Measurements from ENCODE around the gene C1orf105. TPM values are rescaled to one million over a fixed set of nuclear protein-coding genes. Genes with fewer than 3 reads are reported as not detected.

C1orf105 gene
- polyA plus RNA-seq, 1 donor (not counting 4 experiments of a cell fraction or from before 2014, with no cell fraction given) = not detected

- Histone ChIP-seq H4K20me1 (ENCODE audit: control insufficient read depth, extremely low read depth, insufficient read depth, low read length) (no peaks in the 10 kb centered on the region), H3K9me1 (ENCODE audit: control insufficient read depth, extremely low read depth, insufficient read depth, low read length) (no peaks in the 10 kb centered on the region), H3K36me3 (ENCODE audit: control insufficient read depth in 2 of 2, extremely low read depth in 1 of 2, insufficient read depth in 2 of 2, low read length in 2 of 2) (no peaks in the 10 kb centered on the region), H3K27ac (ENCODE audit: control insufficient read depth, insufficient read depth, low read length) (peak overlapping the region; percentile 93), H3K4me1 (ENCODE audit: control insufficient read depth, extremely low read depth, insufficient read depth, low read length) (peaks cover 45% of the 10 kb centered on the region), H3K4me2 (ENCODE audit: control insufficient read depth, extremely low read depth, insufficient read depth, low read depth, low read length) (peak overlapping the region; percentile 11), H3K27me3 (ENCODE audit: control insufficient read depth, extremely low read depth, insufficient read depth, low read length) (no peaks in the 10 kb centered on the region), H2AFZ (ENCODE audit: control insufficient read depth, low read length) (peak overlapping the region; percentile 55), H3K9me3 (ENCODE audit: control insufficient read depth, low read depth, low read length) (no peaks in the 10 kb centered on the region), H3K79me2 (ENCODE audit: control insufficient read depth, insufficient read depth, low read length) (no peaks in the 10 kb centered on the region), H3K9ac (ENCODE audit: control insufficient read depth, extremely low read depth, insufficient read depth, low read length) (peak overlapping the region; percentile 13), H3K4me3 (ENCODE audit: control insufficient read depth in 2 of 3, extremely low read depth in 1 of 3, insufficient read depth in 2 of 3, low read depth in 1 of 3, low read length in 3 of 3) (peak overlapping the region in 1 of 3 experiments; percentile 7)
- no peak for TF ChIP-seq EZH2 (IDR thresholded peaks at IDR 0.05; ENCODE audit: low read length)
- TF ChIP-seq CTCF (optimal IDR thresholded peaks at IDR 0.05 in 1 of 3, IDR thresholded peaks at IDR 0.05 in 1 of 3, conservative IDR thresholded peaks at IDR 0.05 in 1 of 3; ENCODE audit: extremely low read depth in 1 of 3, insufficient read depth in 2 of 3, low read length in 3 of 3) = no peak
- FAIRE-seq (peak; percentile 85), DNase-seq (ENCODE audit: low read depth, low spot score) (no peak)
- dilution Hi-C loops (cut with MboI; ENCODE audit: extremely low pct_ligation_motif_present, low sequenced_read_pairs) = no loop called here
Measured at GRCh38 chr1:172477216-172477615, 56.7 kb downstream of the C1orf105 start.

- peak; percentile 32 for FAIRE-seq
- H2AFZ ChIP-seq (ENCODE audit: control insufficient read depth, low read length) = peak overlapping the region; percentile 36
- peak overlapping the region; percentile 93 for H3K27ac ChIP-seq (ENCODE audit: control insufficient read depth, insufficient read depth, low read length)
- peaks cover 42% of the 10 kb centered on the region for H3K4me1 ChIP-seq (ENCODE audit: control insufficient read depth, extremely low read depth, insufficient read depth, low read length)
- H4K20me1 ChIP-seq (ENCODE audit: control insufficient read depth, extremely low read depth, insufficient read depth, low read length) = no peaks in the 10 kb centered on the region
- no peaks in the 10 kb centered on the region for H3K9me3 ChIP-seq (ENCODE audit: control insufficient read depth, low read depth, low read length)
- peak overlapping the region; percentile 13 for H3K9ac ChIP-seq (ENCODE audit: control insufficient read depth, extremely low read depth, insufficient read depth, low read length)
- H3K4me3 ChIP-seq (ENCODE audit: control insufficient read depth in 2 of 3, extremely low read depth in 1 of 3, insufficient read depth in 2 of 3, low read depth in 1 of 3, low read length in 3 of 3) = no peak overlapping the region
- H3K9me1 ChIP-seq (ENCODE audit: control insufficient read depth, extremely low read depth, insufficient read depth, low read length) = no peaks in the 10 kb centered on the region
- H3K4me2 ChIP-seq (ENCODE audit: control insufficient read depth, extremely low read depth, insufficient read depth, low read depth, low read length) = peak overlapping the region; percentile 55
- no peak for TF ChIP-seq EZH2 (IDR thresholded peaks at IDR 0.05; ENCODE audit: low read length)
- no peak for TF ChIP-seq CTCF (optimal IDR thresholded peaks at IDR 0.05 in 1 of 3, IDR thresholded peaks at IDR 0.05 in 1 of 3, conservative IDR thresholded peaks at IDR 0.05 in 1 of 3; ENCODE audit: extremely low read depth in 1 of 3, insufficient read depth in 2 of 3, low read length in 3 of 3)
- DNase-seq (ENCODE audit: low read depth, low spot score) = no peak
- H3K27me3 ChIP-seq (ENCODE audit: control insufficient read depth, extremely low read depth, insufficient read depth, low read length) = no peaks in the 10 kb centered on the region
- no peaks in the 10 kb centered on the region for H3K36me3 ChIP-seq (ENCODE audit: control insufficient read depth in 2 of 2, extremely low read depth in 1 of 2, insufficient read depth in 2 of 2, low read length in 2 of 2)
- no peaks in the 10 kb centered on the region for H3K79me2 ChIP-seq (ENCODE audit: control insufficient read depth, insufficient read depth, low read length)
- dilution Hi-C loops (cut with MboI; ENCODE audit: extremely low pct_ligation_motif_present, low sequenced_read_pairs) = no loop called here
Measured at GRCh38 chr1:172477741-172478140, 57.3 kb downstream of the C1orf105 start.

Measured in keratinocyte (primary cell).